H1 (cell line): ENCODE data around the gene HSF5. TPM values are rescaled to one million over a fixed set of nuclear protein-coding genes. Genes with fewer than 3 reads are reported as not detected.

Experiments
- ASH2L ChIP-seq: fragments of 200-600, 300-600 bp; sonication (generic); IDR thresholded peaks from one replicate; pipeline ENCODE4 v1.7.1; 2017; ENCODE audit warnings: low read length
- ATF2 ChIP-seq: IDR thresholded peaks from 2 replicates; pipeline ENCODE4 v1.6.1; 2012; ENCODE audit warnings: low read length, inconsistent platforms
- CHD2 ChIP-seq: IDR thresholded peaks from 2 replicates; pipeline ENCODE4 v1.6.1; 2012; ENCODE audit warnings: low read length, improper control_type of control experiment
- CREB1 ChIP-seq: IDR thresholded peaks from 2 replicates; pipeline ENCODE4 v1.6.1; 2012; ENCODE audit warnings: inconsistent platforms
- EZH2 ChIP-seq: fragments of 200-600 bp; sonication (generic); IDR thresholded peaks from 2 replicates; pipeline ENCODE4 v1.7.1; 2012; ENCODE audit warnings: low read depth, mild to moderate bottlenecking, moderate library complexity, low read length, inconsistent platforms; ENCODE audit not compliant: severe bottlenecking
- GTF2F1 ChIP-seq: IDR thresholded peaks from 2 replicates; pipeline ENCODE4 v1.6.1; 2012; ENCODE audit warnings: low read depth, low read length, improper control_type of control experiment, borderline replicate concordance
- HDAC2 ChIP-seq, 2 experiments: fragments of 300-600 bp in 1 of 2; sonication (generic) in 1 of 2; IDR thresholded peaks; 2 replicates each; pipeline ENCODE4 v1.6.1; 2011 to 2012; ENCODE audit warnings: low read depth in 2 of 2, low read length in 2 of 2, mild to moderate bottlenecking in 2 of 2, moderate library complexity in 2 of 2, borderline replicate concordance in 1 of 2, inconsistent platforms in 1 of 2
- JUND ChIP-seq: IDR thresholded peaks from 2 replicates; pipeline ENCODE4 v1.6.1; 2011; ENCODE audit warnings: mild to moderate bottlenecking, improper control_type of control experiment, low read length
- KDM5A ChIP-seq: fragments of 200-600 bp; IDR thresholded peaks from 2 replicates; pipeline ENCODE4 v1.7.1; 2012; ENCODE audit warnings: mild to moderate bottlenecking, low read length, inconsistent platforms, mixed read lengths
- NRF1 ChIP-seq: IDR thresholded peaks from 2 replicates; pipeline ENCODE4 v1.6.1; 2011; ENCODE audit warnings: mild to moderate bottlenecking, low read depth, low read length, improper control_type of control experiment
- POLR2A ChIP-seq, 2 experiments: IDR thresholded peaks; 1 replicate in 1 of 2; 2 replicates in 1 of 2; pipeline ENCODE4 v1.6.1; 2011; ENCODE audit warnings: low read depth in 2 of 2, low read length in 2 of 2, mild to moderate bottlenecking in 2 of 2; ENCODE audit errors: control extremely low read depth in 1 of 2
- POLR2AphosphoS5 ChIP-seq: IDR thresholded peaks from 2 replicates; pipeline ENCODE4 v1.6.1; 2011; ENCODE audit warnings: low read depth, low read length
- RAD21 ChIP-seq, 2 experiments: IDR thresholded peaks in 1 of 2; conservative IDR thresholded peaks in 1 of 2; 2 replicates each; pipeline ENCODE4 v1.6.1; 2011; ENCODE audit warnings: low read depth in 2 of 2, low read length in 2 of 2, improper control_type of control experiment in 1 of 2, inconsistent platforms in 1 of 2, mild to moderate bottlenecking in 1 of 2, moderate library complexity in 1 of 2
- RBBP5 ChIP-seq: IDR thresholded peaks from 2 replicates; pipeline ENCODE4 v1.7.1; 2012; ENCODE audit warnings: low read depth, mild to moderate bottlenecking, inconsistent platforms, low read length, moderate library complexity, borderline replicate concordance
- SAP30 ChIP-seq: fragments of 300-600 bp; sonication (generic); IDR thresholded peaks from 2 replicates; pipeline ENCODE4 v1.7.1; 2012; ENCODE audit warnings: low read length, moderate library complexity, mild to moderate bottlenecking, inconsistent platforms; ENCODE audit not compliant: insufficient read depth, insufficient replicate concordance
- SIN3A ChIP-seq, 2 experiments: IDR thresholded peaks in 1 of 2; conservative IDR thresholded peaks in 1 of 2; 2 replicates each; pipeline ENCODE4 v1.6.1; 2011 to 2012; ENCODE audit warnings: low read length in 2 of 2, improper control_type of control experiment in 1 of 2, low read depth in 1 of 2, mild to moderate bottlenecking in 1 of 2
- SP1 ChIP-seq: IDR thresholded peaks from 2 replicates; pipeline ENCODE4 v1.6.1; 2011; ENCODE audit warnings: low read depth, low read length
- SRF ChIP-seq: IDR thresholded peaks from 2 replicates; pipeline ENCODE4 v1.6.1; 2011; ENCODE audit warnings: mild to moderate bottlenecking, low read depth, low read length, moderate library complexity
- TAF1 ChIP-seq: IDR thresholded peaks from 2 replicates; pipeline ENCODE4 v1.6.1; 2011; ENCODE audit warnings: mild to moderate bottlenecking, low read depth, low read length
- TBP ChIP-seq: IDR thresholded peaks from 2 replicates; pipeline ENCODE4 v1.6.1; 2011; ENCODE audit warnings: low read depth, low read length, improper control_type of control experiment
- TEAD4 ChIP-seq: IDR thresholded peaks from 2 replicates; pipeline ENCODE4 v1.6.1; 2012; ENCODE audit warnings: low read depth, low read length, inconsistent platforms, mixed read lengths
- polyA plus RNA-seq, 7 experiments: library from polyadenylated mRNA; depleted of rRNA in 3 of 7; stranded (reverse) in 5 of 7; unstranded in 2 of 7; fragments of >200 nt in 5 of 7; fragments of 200-250 nt in 2 of 7; gene quantifications; 1 replicate in 5 of 7; 2 replicates in 1 of 7; 4 replicates in 1 of 7; pipeline versions ENCODE4 v1.2.1 to v1.2.3, GENCODE V29; 2011 to 2013; ENCODE audit warnings: missing spikeins in 2 of 7, mixed read lengths in 2 of 7
- total RNA-seq: library from RNA; stranded (reverse); fragmentation: NEBNext Ultra II Directional; extraction: Animal tissue kit (Norgen Biotek cat#: 25700); gene quantifications from 2 replicates; pipeline ENCODE4 v1.2.1, GENCODE V29; 2021

Gene HSF5
- total and polyA plus RNA-seq, 2 of the 8 experiments (the other 6 are each of a cell fraction or from before 2014, with no cell fraction given) = not detected

- no peak for TF ChIP-seq TEAD4
- TF ChIP-seq SP1 = peak; percentile 94
- no peak for TF ChIP-seq POLR2A (IDR thresholded peaks at IDR 0.05; ENCODE audit: control extremely low read depth in 1 of 2, low read depth in 2 of 2, low read length in 2 of 2)
- TF ChIP-seq CREB1 = peak; percentile 91
- TF ChIP-seq TBP = peak; percentile 50; the same call in 1 of the 2 replicates
- no peak for TF ChIP-seq RAD21 (IDR thresholded peaks at IDR 0.05 in 1 of 2, conservative IDR thresholded peaks at IDR 0.05 in 1 of 2; ENCODE audit: low read depth in 2 of 2, low read length in 2 of 2)
- TF ChIP-seq CHD2 = peak; percentile 85
- TF ChIP-seq ASH2L = peak; percentile 83
- no peak for TF ChIP-seq GTF2F1
- peak; percentile 92 to 96; a peak in 3 of 4 replicates for TF ChIP-seq SIN3A (conservative IDR thresholded peaks at IDR 0.05 in 1 of 2, IDR thresholded peaks at IDR 0.05 in 1 of 2; ENCODE audit: low read depth in 1 of 2, low read length in 2 of 2)
- TF ChIP-seq JUND = peak; percentile 8; the same call in 1 of the 2 replicates
- peak; percentile 73; the same call in 1 of the 2 replicates for TF ChIP-seq ATF2
- TF ChIP-seq SAP30 = peak; percentile 93
- no peak for TF ChIP-seq NRF1
- peak; percentile 43; the same call in 1 of the 2 replicates for TF ChIP-seq POLR2AphosphoS5
- peak; percentile 51 to 95; a peak in 3 of 4 replicates for TF ChIP-seq HDAC2 (IDR thresholded peaks at IDR 0.05; ENCODE audit: borderline replicate concordance in 1 of 2, low read depth in 2 of 2, low read length in 2 of 2)
- peak; percentile 90 for TF ChIP-seq KDM5A
- peak; percentile 32; the same call in 1 of the 2 replicates for TF ChIP-seq RBBP5
- peak; percentile 70; the same call in 1 of the 2 replicates for TF ChIP-seq SRF
- TF ChIP-seq TAF1 = peak; percentile 22; the same call in 1 of the 2 replicates
- TF ChIP-seq EZH2 = no peak
These were observed 29.9 kb upstream of the HSF5 start (continued) for GRCh38 chr17:58517928-58518609.
